ENCODE measurements around the gene DUSP16. TPM values are rescaled to one million over a fixed set of nuclear protein-coding genes. Genes with fewer than 3 reads are reported as not detected.

DUSP16 gene
- total and polyA plus RNA-seq, 4 donors, result 17.7 to 23.2 (median 20.5) TPM

DNA sequence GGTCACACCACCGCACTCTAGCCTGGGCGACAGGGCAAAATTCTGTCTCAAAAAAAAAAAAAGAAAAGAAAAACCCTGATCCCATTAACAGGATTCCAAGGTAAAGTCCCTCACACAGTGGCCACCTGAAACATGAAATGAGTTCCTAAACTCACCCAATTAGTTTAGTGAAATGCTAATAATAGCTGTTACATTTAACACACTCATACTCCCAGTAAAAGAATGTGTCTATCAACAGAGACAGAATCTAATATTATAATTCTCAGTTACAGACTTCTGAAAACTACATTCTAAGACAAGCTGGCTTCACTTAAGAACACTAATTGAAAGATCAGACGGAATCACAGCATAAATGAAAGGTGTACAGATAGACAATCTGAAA, 44.2 kb downstream of the DUSP16 start:
- no CpG with 5 or more reads among the region's 3 CpGs for WGBS (ENCODE audit: insufficient coverage)
- Histone ChIP-seq H3K27ac (ENCODE audit: low read depth, low read length) (no peak overlapping the region), H3K4me3 (ENCODE audit: low read depth, low read length) (no peak overlapping the region), H3K9me3 (ENCODE audit: control insufficient read depth, insufficient read depth, low read length) (no peaks in the 10 kb centered on the region), H3K4me1 (ENCODE audit: control insufficient read depth, insufficient read depth, low read length) (peaks cover 4% of the 10 kb centered on the region), H3K27me3 (ENCODE audit: control insufficient read depth, insufficient read depth, low read length) (no peaks in the 10 kb centered on the region), H3K36me3 (ENCODE audit: control insufficient read depth, insufficient read depth, low read length) (no peaks in the 10 kb centered on the region)
- no peak for DNase-seq (ENCODE audit: low read depth in 4 of 6, low spot score in 6 of 6)

DNA sequence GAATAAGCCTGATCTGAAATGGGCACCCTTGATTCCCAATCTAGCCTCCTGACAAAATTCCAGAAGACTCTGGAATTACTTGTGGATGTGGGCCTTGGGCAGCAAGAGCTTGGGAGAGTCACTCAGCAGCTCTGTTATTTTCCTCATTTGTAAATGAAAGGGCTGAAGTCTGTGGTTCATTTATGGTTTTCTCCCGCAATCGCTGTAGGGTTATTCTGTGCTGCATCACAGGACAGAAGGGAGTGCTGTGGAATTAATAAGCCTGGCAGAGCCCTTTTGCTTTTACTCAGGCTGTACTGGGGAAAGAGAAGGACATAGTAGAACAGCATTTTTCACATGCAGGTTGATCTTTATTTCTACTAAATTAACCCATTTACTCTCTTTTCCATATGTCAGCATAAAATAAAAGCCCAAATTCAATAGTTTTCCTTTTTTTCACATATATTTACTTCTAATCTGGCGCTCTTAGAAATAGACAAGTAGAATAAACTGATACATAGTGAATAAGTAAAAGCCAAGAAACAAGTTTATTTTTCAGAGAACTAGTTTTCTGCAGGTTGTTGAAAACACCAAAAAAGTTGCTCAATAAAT, 49.2 kb downstream of the DUSP16 start:
- peak in 3 of 6 donors; percentile 28 to 79 (median 58) for DNase-seq (ENCODE audit: low read depth in 4 of 6, low spot score in 6 of 6)
- Histone ChIP-seq H3K4me3 (ENCODE audit: low read depth, low read length) (no peak overlapping the region), H3K36me3 (ENCODE audit: control insufficient read depth, insufficient read depth, low read length) (no peaks in the 10 kb centered on the region), H3K4me1 (ENCODE audit: control insufficient read depth, insufficient read depth, low read length) (no peaks in the 10 kb centered on the region), H3K27ac (ENCODE audit: low read depth, low read length) (no peak overlapping the region), H3K27me3 (ENCODE audit: control insufficient read depth, insufficient read depth, low read length) (no peaks in the 10 kb centered on the region), H3K9me3 (ENCODE audit: control insufficient read depth, insufficient read depth, low read length) (no peaks in the 10 kb centered on the region)
- WGBS (ENCODE audit: insufficient coverage), result 27% methylated on average over 2 of the region's 3 CpGs

DNA sequence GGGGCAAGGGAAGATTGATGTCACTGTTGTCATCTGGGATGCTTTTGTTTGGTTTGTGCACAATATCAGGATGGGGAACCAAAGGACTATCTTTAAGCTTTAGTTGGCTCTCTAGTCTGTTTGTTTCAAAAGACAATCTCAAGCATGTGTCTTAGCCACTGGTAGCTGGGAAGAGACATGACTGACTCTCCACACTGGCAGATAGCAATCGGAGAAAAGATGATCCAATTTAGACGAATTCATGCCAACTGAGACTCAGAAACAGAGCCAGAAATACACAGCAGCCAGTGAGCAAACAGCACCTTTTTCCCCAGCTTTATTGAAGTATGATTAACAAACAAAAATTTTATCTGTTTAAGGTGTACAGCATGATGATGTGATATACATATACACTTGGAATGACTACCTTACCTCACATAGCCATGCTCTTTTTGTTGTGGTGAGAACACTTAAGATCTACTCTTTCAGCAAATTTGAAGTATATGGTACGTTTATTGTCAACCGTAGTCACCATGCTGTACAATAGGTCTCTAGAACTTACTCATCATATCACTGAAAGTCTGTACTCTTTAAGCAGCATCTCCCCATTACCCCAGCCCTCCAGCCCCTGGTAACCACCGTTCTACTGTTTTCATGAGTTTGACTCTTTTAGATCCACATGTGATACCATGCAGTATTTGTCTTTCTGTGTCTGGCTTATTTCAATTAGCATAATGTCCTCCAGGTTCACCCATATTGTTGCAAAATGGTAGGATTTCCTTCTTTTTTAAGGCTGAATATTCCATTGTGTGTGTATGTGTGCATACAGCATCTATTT, 50.6 kb downstream of the DUSP16 start:
- Histone ChIP-seq H3K4me1 (ENCODE audit: control insufficient read depth, insufficient read depth, low read length) (peaks cover 4% of the 10 kb centered on the region), H3K9me3 (ENCODE audit: control insufficient read depth, insufficient read depth, low read length) (no peaks in the 10 kb centered on the region), H3K36me3 (ENCODE audit: control insufficient read depth, insufficient read depth, low read length) (no peaks in the 10 kb centered on the region), H3K27me3 (ENCODE audit: control insufficient read depth, insufficient read depth, low read length) (no peaks in the 10 kb centered on the region), H3K4me3 (ENCODE audit: low read depth, low read length) (no peak overlapping the region), H3K27ac (ENCODE audit: low read depth, low read length) (no peak overlapping the region)
- DNase-seq (ENCODE audit: low read depth in 4 of 6, low spot score in 6 of 6), result no peak
- 93% methylated on average over 2 of the region's 5 CpGs for WGBS (ENCODE audit: insufficient coverage)

DNA sequence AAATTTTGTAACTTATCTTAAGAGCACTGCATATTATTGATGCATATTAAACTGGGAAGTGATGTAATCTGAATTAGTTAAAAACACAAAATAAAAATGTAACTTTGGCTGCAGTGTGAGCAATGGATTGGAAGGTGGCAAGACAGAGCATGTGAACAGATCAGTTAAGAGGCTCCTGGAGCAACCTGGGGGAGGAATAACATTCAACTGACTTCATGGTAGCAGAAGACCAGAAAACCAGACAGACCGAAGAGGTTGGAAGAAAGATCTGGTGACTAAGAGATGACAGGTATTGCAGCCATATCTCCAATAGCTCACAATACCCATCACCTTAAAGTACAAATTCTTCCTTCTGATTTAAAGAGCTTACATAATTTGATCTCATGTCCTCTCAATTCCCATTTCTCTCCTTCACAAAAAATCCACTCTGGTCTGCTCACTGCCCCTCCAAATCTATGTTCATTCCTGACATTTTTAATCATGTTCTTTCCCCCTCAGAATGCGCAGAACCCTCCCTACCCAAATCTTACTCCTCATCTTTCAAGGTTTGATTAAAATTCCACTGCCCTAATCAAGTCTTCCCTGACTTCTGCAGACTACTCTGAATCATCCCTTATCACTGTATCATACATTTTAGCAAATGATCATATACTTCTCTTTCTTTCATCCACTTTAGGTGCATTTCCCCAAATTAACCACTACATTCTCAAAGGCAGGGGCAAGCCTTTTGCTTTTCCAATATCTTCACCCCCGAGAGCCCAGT, 51.5 kb downstream of the DUSP16 start:
- Histone ChIP-seq H3K27me3 (ENCODE audit: control insufficient read depth, insufficient read depth, low read length) (no peaks in the 10 kb centered on the region), H3K27ac (ENCODE audit: low read depth, low read length) (no peak overlapping the region), H3K9me3 (ENCODE audit: control insufficient read depth, insufficient read depth, low read length) (no peaks in the 10 kb centered on the region), H3K36me3 (ENCODE audit: control insufficient read depth, insufficient read depth, low read length) (no peaks in the 10 kb centered on the region), H3K4me1 (ENCODE audit: control insufficient read depth, insufficient read depth, low read length) (peaks cover 7% of the 10 kb centered on the region), H3K4me3 (ENCODE audit: low read depth, low read length) (no peak overlapping the region)
- DNase-seq (ENCODE audit: low read depth in 4 of 6, low spot score in 6 of 6), result no peak
- 93% methylated on average over 1 of the region's 3 CpGs for WGBS (ENCODE audit: insufficient coverage)

DNA sequence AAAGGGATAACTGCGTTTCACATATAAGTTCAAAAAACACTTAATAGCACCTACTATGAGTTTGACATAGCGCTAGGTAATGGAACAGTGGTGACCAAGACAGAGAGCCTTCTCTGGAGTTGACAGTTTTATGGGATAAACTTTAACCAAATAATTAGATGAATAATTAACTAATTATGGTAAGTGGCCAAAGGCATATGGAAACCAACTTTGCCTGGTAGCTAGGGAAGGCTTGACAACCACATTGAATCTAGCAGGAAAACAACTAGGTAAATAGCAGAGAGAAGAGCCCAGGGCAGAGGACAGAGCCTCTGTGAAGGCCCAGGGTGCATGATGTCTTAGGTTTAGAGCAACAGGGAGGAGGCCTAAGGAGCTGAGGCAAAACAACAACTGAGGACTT, 52.1 kb downstream of the DUSP16 start:
- Histone ChIP-seq H3K9me3 (ENCODE audit: control insufficient read depth, insufficient read depth, low read length) (no peaks in the 10 kb centered on the region), H3K27ac (ENCODE audit: low read depth, low read length) (no peak overlapping the region), H3K36me3 (ENCODE audit: control insufficient read depth, insufficient read depth, low read length) (no peaks in the 10 kb centered on the region), H3K27me3 (ENCODE audit: control insufficient read depth, insufficient read depth, low read length) (no peaks in the 10 kb centered on the region), H3K4me3 (ENCODE audit: low read depth, low read length) (no peak overlapping the region), H3K4me1 (ENCODE audit: control insufficient read depth, insufficient read depth, low read length) (peaks cover 7% of the 10 kb centered on the region)
- no peak for DNase-seq (ENCODE audit: low read depth in 4 of 6, low spot score in 6 of 6)
- no CpG with 5 or more reads among the region's 2 CpGs for WGBS (ENCODE audit: insufficient coverage)

DNA sequence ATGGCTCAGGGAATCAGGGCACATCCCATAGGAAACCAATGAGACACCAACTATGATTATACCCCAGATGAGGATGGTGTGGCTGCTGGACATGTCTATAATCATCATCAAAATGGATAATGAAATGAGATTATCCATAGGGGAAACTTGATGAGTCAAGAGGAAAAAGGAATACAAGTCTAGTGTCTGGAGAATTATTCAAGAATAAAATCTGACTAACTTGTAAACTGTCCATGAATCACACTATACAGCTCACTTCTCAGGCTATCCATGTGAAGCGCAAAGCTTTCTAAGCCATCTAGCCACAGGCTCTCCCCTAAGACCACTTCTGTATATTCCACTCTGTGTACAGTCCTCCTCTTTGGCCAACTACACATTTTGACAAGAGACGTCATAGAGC, 52.5 kb downstream of the DUSP16 start:
- Histone ChIP-seq H3K4me1 (ENCODE audit: control insufficient read depth, insufficient read depth, low read length) (peaks cover 7% of the 10 kb centered on the region), H3K9me3 (ENCODE audit: control insufficient read depth, insufficient read depth, low read length) (no peaks in the 10 kb centered on the region), H3K27ac (ENCODE audit: low read depth, low read length) (no peak overlapping the region), H3K27me3 (ENCODE audit: control insufficient read depth, insufficient read depth, low read length) (no peaks in the 10 kb centered on the region), H3K36me3 (ENCODE audit: control insufficient read depth, insufficient read depth, low read length) (no peaks in the 10 kb centered on the region), H3K4me3 (ENCODE audit: low read depth, low read length) (no peak overlapping the region)
- WGBS (ENCODE audit: insufficient coverage), result 100% methylated on average over 1 of the region's 2 CpGs
- DNase-seq (ENCODE audit: low read depth in 4 of 6, low spot score in 6 of 6), result no peak

DNA sequence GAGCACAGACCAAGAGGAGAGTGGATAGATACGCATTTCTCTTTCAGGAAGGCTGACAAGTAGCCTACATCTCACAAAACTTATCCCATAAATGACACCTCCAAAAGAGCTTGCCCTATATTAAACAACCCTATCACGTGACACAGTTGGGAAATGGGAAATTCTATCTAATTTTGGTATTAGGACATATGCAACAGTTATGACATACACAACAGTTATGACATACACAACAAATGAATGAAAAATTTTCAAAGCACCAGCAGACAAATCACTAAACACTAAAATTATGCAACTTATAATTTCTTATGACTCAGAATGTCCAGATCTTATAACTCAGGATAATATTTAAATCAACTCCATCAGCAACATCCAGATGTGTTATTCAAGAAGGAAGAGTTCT, 54.1 kb downstream of the DUSP16 start:
- no peak for DNase-seq (ENCODE audit: low read depth in 4 of 6, low spot score in 6 of 6)
- H3K4me1 ChIP-seq (ENCODE audit: control insufficient read depth, insufficient read depth, low read length), result peaks cover 7% of the 10 kb centered on the region
- no peaks in the 10 kb centered on the region for H3K36me3 ChIP-seq (ENCODE audit: control insufficient read depth, insufficient read depth, low read length)
- no peaks in the 10 kb centered on the region for H3K27me3 ChIP-seq (ENCODE audit: control insufficient read depth, insufficient read depth, low read length)
- H3K9me3 ChIP-seq (ENCODE audit: control insufficient read depth, insufficient read depth, low read length), result no peaks in the 10 kb centered on the region
- no CpG with 5 or more reads among the region's 2 CpGs for WGBS (ENCODE audit: insufficient coverage)
- no peak overlapping the region for H3K4me3 ChIP-seq (ENCODE audit: low read depth, low read length)
- no peak overlapping the region for H3K27ac ChIP-seq (ENCODE audit: low read depth, low read length)

DNA sequence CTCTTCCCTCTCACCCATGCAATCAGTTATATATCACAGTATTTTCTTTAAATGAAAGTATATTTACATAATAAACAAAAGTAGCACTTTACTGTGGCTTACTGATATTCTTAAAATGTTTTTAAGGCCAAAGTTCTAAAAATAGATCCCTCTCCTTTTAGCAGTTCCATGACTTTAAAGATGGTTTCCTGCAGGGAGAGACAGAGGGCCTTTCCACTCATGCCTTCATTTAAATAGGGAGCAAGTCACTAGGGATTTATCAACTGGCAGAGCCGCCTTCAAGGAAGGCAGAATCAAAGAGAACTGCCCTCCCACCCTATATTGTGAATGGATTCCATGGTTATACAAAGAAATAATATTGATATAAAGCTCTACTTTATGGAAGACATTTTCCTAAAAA, 55.5 kb downstream of the DUSP16 start:
- peaks cover 7% of the 10 kb centered on the region for H3K4me1 ChIP-seq (ENCODE audit: control insufficient read depth, insufficient read depth, low read length)
- H3K4me3 ChIP-seq (ENCODE audit: low read depth, low read length), result no peak overlapping the region

DNA sequence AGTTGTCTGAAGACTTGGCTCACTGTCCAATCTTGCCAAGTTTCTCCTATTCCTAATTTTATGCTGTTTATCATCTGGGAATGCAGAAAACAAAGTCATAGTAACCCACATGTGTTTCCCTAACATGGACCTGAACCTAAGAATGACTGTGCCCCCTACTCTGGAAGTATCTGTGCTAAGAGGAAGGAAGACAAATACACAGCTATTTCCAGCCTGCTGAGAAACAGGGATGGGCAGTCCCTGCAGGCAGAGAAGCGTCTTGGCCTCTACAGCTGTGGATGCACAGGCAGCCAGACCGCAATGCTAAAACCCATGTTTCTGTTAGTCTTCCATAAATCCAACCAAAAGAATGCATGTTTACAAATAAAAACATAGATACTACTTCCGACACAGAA, 56.2 kb downstream of the DUSP16 start:
- Histone ChIP-seq H3K9me3 (ENCODE audit: control insufficient read depth, insufficient read depth, low read length) (no peaks in the 10 kb centered on the region), H3K27me3 (ENCODE audit: control insufficient read depth, insufficient read depth, low read length) (no peaks in the 10 kb centered on the region), H3K4me1 (ENCODE audit: control insufficient read depth, insufficient read depth, low read length) (peaks cover 7% of the 10 kb centered on the region), H3K36me3 (ENCODE audit: control insufficient read depth, insufficient read depth, low read length) (no peaks in the 10 kb centered on the region), H3K27ac (ENCODE audit: low read depth, low read length) (peak overlapping the region; percentile 77), H3K4me3 (ENCODE audit: low read depth, low read length) (no peak overlapping the region)
- DNase-seq (ENCODE audit: low read depth in 4 of 6, low spot score in 6 of 6), result peak in 1 of 6 donors; percentile 47
- 65% methylated on average over 3 of the region's 3 CpGs for WGBS (ENCODE audit: insufficient coverage)

More for the DNA sequence above, 55.5 kb downstream of the DUSP16 start:
- WGBS (ENCODE audit: insufficient coverage), result no CpG with 5 or more reads among the region's 1 CpG
- DNase-seq (ENCODE audit: low read depth in 4 of 6, low spot score in 6 of 6), result no peak
- Histone ChIP-seq H3K9me3 (ENCODE audit: control insufficient read depth, insufficient read depth, low read length) (no peaks in the 10 kb centered on the region), H3K36me3 (ENCODE audit: control insufficient read depth, insufficient read depth, low read length) (no peaks in the 10 kb centered on the region), H3K27me3 (ENCODE audit: control insufficient read depth, insufficient read depth, low read length) (no peaks in the 10 kb centered on the region), H3K27ac (ENCODE audit: low read depth, low read length) (peak overlapping the region; percentile 77)
